Spleen (tissue), 11 donors: Measurements from ENCODE around the gene MIDN. TPM values are rescaled to one million over a fixed set of nuclear protein-coding genes. Genes with fewer than 3 reads are reported as not detected.
A peak's percentile ranks its signal among the peaks of the same experiment; 100 is the strongest.

Source experiments
- DNase-seq: peaks from one replicate; pipeline ENCODE4 v3.0.0-alpha.2; 2020
- H3K27ac ChIP-seq, 8 donors: fragments of 200-600 bp; sonication (generic) in 7 of 8; 1 replicate in 4 of 8; 2 replicates in 4 of 8; pipeline versions ENCODE4 v1.5.0 to v1.8.0; 2016 to 2021; ENCODE audit warnings: inconsistent platforms in 4 of 8, mild to moderate bottlenecking in 4 of 8, moderate library complexity in 1 of 8
- H3K27me3 ChIP-seq, 7 donors: fragments of 200-600 bp; sonication (generic) in 6 of 7; replicated peaks in 1 of 7; 1 replicate in 4 of 7; 2 replicates in 3 of 7; pipeline versions ENCODE4 v1.5.0 to v1.8.0; 2016 to 2021; ENCODE audit warnings: inconsistent platforms in 3 of 7, mild to moderate bottlenecking in 1 of 7
- H3K36me3 ChIP-seq, 6 donors: fragments of 200-600 bp; sonication (generic) in 5 of 6; 1 replicate in 4 of 6; 2 replicates in 2 of 6; pipeline versions ENCODE4 v1.5.0 to v1.8.0; 2016 to 2021; ENCODE audit warnings: inconsistent platforms in 2 of 6
- H3K4me1 ChIP-seq, 6 donors: fragments of 200-600 bp; sonication (generic) in 5 of 6; 1 replicate in 3 of 6; 2 replicates in 3 of 6; pipeline versions ENCODE4 v1.5.0 to v1.8.0; 2016 to 2021; ENCODE audit warnings: inconsistent platforms in 3 of 6
- H3K4me3 ChIP-seq, 8 donors: fragments of 200-600 bp; sonication (generic) in 7 of 8; 1 replicate in 4 of 8; 2 replicates in 4 of 8; pipeline versions ENCODE4 v1.5.0 to v1.8.0; 2016 to 2021; ENCODE audit warnings: inconsistent platforms in 4 of 8, mild to moderate bottlenecking in 4 of 8, moderate library complexity in 2 of 8
- H3K9me3 ChIP-seq, 8 donors: fragments of 200-600 bp; sonication (generic) in 7 of 8; 1 replicate in 4 of 8; 2 replicates in 4 of 8; pipeline versions ENCODE4 v1.5.0 to v1.8.0; 2016 to 2021; ENCODE audit warnings: inconsistent platforms in 4 of 8
- POLR2A ChIP-seq, 3 donors: fragments of 450-650 bp; IDR thresholded peaks; one replicate each; pipeline ENCODE4 v1.5.1; 2017; ENCODE audit warnings: antibody characterized with exemption in 3 of 3, mild to moderate bottlenecking in 1 of 3
- POLR2AphosphoS5 ChIP-seq, 3 donors: sonication (generic); formaldehyde crosslinking; IDR thresholded peaks; one replicate each; pipeline ENCODE4 v1.5.1; 2017; ENCODE audit warnings: antibody characterized with exemption in 3 of 3
- WGBS, 5 donors: extraction: QIAGEN DNeasy Blood & Tissue Kit in 3 of 5; methylation state at CpG; one replicate each; pipeline versions ENCODE4 v1.1.5 to v1.1.7; 2013 to 2018; 5-methylcytosine and 5-hydroxymethylcytosine counted together
- intact Hi-C: fragments of 100-400 bp; cut with DNase I; formaldehyde crosslinking; loops from one replicate; pipeline ENCODE4 v1.15.0; 2023; ENCODE audit warnings: low total_unique reads
- polyA plus RNA-seq, 3 donors: library from polyadenylated mRNA; stranded (reverse); fragments of 200-250 nt; gene quantifications; one replicate each; pipeline ENCODE4 v1.2.1, GENCODE V29; 2013
- total RNA-seq, 7 donors: library from RNA; depleted of rRNA in 3 of 7; stranded (reverse); fragments of >200 nt in 3 of 7; fragmentation: NEBNext Ultra II Directional in 4 of 7; extraction: Animal tissue kit (Norgen Biotek cat#: 25700) in 4 of 7; gene quantifications; one replicate each; pipeline versions ENCODE4 v1.1.0 to v1.2.1, GENCODE V29; 2016 to 2021
- TF ChIP-seq, protein P1 (sequence below), 11 experiments: fragments of 200-600 bp in 7 of 11; fragments of 450-650 bp in 4 of 11; sonication (generic) in 4 of 11; IDR thresholded peaks in 8 of 11; conservative IDR thresholded peaks in 3 of 11; 1 replicate in 7 of 11; 2 replicates in 4 of 11; pipeline versions ENCODE4 v1.4.0 to v1.8.0; 2016 to 2021; ENCODE audit warnings: antibody characterized with exemption in 11 of 11, inconsistent platforms in 4 of 11, mild to moderate bottlenecking in 1 of 11
- donor health status: healthy with polysubstance abuse.
- donor health status: DM: no; HTN: no; CAD: no; lungs with moderate emphysema.
- donor health status: DM: no; HTN: no; CAD: no.
- donor health status: Bipolar disorder and iron deficiency.
- donor health status: healthy.
- donor health status: DM: no; HTN: no; CAD: no.
- donor health status: DM: yes; HTN: yes; CAD: no.

The MIDN gene
- total and polyA plus RNA-seq, 10 donors = 16.5 to 223 (median 86.7) TPM

DNA sequence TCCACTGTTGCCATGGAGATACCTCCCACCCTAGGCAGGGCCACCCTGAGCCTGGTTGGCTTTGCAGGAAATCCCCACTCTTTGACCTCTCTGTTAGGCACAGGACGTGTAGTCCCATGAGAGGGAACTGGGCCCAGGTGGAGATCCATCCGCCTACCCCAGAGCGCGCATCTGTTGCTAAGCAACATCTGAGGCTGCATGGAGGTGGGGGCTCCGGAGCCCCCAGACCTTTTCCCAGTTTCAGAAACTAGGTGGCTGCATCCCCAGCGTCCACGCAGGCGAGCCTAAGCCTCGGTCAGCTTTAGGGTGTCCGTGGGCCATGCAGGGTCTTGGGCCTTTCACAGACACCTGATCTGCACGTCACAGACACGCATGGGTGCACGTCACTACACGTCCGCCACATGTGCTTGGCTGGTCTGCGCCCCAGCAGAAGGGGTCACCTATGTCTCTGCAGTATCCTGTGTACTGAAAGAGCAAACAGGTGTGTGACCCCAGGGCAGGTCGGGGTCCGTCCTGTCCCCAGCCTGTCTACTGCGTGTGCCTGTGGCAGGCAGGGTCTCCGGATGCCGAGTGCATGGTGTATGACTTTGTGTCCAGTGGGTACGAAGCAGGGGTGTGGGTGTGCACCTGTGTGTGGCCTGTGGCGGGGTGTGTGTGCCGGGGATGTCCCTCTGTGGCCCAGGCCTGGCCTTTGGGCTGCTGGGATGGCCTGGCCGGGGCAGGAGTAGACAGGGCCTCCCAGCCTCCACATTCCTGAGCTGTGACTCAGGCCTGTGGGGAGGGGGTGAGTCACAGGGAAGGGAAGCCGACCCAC lies 16.6 kb downstream of the MIDN start:
- Histone ChIP-seq H3K9me3 (no peaks in the 10 kb centered on the region), H3K36me3 (no peaks in the 10 kb centered on the region), H3K27me3 (no peaks in the 10 kb centered on the region), H3K27ac (peak overlapping the region; percentile 35 to 100 (median 92)), H3K4me1 (peaks cover 68 to 96% (median 92%) of the 10 kb centered on the region in 6 donors), H3K4me3 (peak overlapping the region in 4 of 8 donors; percentile 57 to 90 (median 65))
- peak; percentile 88 for DNase-seq
- TF ChIP-seq, protein P1, sequence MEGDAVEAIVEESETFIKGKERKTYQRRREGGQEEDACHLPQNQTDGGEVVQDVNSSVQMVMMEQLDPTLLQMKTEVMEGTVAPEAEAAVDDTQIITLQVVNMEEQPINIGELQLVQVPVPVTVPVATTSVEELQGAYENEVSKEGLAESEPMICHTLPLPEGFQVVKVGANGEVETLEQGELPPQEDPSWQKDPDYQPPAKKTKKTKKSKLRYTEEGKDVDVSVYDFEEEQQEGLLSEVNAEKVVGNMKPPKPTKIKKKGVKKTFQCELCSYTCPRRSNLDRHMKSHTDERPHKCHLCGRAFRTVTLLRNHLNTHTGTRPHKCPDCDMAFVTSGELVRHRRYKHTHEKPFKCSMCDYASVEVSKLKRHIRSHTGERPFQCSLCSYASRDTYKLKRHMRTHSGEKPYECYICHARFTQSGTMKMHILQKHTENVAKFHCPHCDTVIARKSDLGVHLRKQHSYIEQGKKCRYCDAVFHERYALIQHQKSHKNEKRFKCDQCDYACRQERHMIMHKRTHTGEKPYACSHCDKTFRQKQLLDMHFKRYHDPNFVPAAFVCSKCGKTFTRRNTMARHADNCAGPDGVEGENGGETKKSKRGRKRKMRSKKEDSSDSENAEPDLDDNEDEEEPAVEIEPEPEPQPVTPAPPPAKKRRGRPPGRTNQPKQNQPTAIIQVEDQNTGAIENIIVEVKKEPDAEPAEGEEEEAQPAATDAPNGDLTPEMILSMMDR (IDR thresholded peaks at IDR 0.05 in 8 of 11, conservative IDR thresholded peaks at IDR 0.05 in 3 of 11) = no peak
- TF ChIP-seq POLR2AphosphoS5 (IDR thresholded peaks at IDR 0.05) (peak; percentile 50 to 77 (median 71)), POLR2A (IDR thresholded peaks at IDR 0.05) (peak in 1 of 3 donors; percentile 13)
- 65 to 79% (median 72%) methylated on average over 20 to 26 of the region's 26 CpGs for WGBS, 5 donors
- intact Hi-C loops = no loop called here

DNA sequence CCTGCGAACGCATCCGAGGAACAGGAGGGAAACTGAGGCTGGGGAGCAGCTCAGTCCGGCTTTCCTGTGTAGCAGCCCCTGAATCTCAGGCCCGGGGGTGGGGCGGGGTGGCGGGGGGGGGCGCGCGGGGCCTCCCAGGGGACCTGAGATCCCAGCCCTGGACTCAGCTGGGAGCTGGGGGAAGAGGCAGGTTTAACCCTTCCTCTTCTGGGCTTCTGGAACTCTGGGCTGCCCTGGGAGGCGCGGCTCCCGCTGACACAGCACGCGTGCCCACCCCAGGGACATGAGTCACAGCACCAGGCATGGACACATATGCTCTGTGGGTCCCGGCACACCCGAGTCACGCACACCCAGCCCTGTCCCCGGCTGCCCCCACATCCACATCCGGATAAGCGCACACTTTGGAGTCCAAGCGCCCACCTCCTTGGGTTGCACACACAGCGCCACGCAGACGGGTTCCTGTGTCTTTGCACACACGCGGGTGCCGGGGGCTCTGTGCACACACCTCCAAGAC lies 17.3 kb downstream of the MIDN start:
- TF ChIP-seq POLR2A (IDR thresholded peaks at IDR 0.05) (no peak), POLR2AphosphoS5 (IDR thresholded peaks at IDR 0.05) (no peak)
- TF ChIP-seq, protein P1 (IDR thresholded peaks at IDR 0.05 in 8 of 11, conservative IDR thresholded peaks at IDR 0.05 in 3 of 11) = no peak
- H3K4me3 ChIP-seq = peak overlapping the region; percentile 47 to 90 (median 58)
- intact Hi-C loops = loop anchor here (2.0 kb wide), 1 partner anchor 21 kb away; no protein-coding TSS in a partner anchor
- DNase-seq = peak; percentile 92
- WGBS, 5 donors = 13 to 39% (median 28%) methylated on average over 11 to 28 of the region's 28 CpGs
- H3K27me3 ChIP-seq = no peaks in the 10 kb centered on the region
- H3K36me3 ChIP-seq = peaks cover 0 to 7% (median 2%) of the 10 kb centered on the region in 6 donors
- H3K9me3 ChIP-seq = no peaks in the 10 kb centered on the region
- peaks cover 65 to 96% (median 92%) of the 10 kb centered on the region in 6 donors for H3K4me1 ChIP-seq
- H3K27ac ChIP-seq = peak overlapping the region; percentile 74 to 100 (median 92)

DNA sequence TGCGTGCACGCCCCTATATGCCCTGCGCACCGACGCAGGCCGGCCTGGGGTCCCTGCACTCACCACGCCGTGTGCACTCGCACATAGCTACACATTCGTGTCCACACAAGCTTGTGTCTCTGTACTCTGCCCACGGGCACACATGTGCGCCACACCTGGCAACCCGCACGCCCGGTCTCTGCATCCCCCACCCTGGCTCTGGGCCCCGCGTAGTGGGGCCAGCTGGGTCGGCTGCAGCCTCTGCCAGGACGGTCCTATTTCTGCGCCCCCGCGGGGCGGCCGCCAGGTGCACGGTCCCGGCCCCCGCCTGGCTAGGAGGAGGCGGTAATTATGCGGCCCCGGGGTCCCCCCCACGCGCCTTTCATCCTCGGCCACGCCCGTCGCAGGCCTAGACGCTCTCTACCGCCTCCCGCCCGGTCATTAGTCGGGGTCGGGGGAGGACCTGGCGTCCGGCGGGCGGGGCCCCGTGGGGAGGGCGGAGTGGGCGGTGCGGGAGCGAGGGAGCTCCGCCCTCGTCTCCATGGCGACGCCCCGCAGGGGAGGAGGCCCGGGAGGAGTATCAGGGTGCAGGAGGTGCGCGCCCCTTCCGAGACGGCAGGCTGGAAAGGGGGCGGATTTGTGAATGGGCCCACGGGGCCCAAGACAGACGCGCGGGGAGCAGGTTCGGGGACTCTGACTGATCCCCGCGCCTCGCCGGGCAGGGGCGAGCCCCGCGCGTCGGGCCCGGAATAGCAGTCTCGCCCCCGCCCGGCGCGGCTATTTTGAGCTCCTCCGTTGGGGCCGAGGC lies 17.9 kb downstream of the MIDN start:
- peaks cover 72 to 96% (median 94%) of the 10 kb centered on the region in 6 donors for H3K4me1 ChIP-seq
- H3K27ac ChIP-seq = peak overlapping the region; percentile 74 to 100 (median 92)

More for the DNA sequence above, 17.9 kb downstream of the MIDN start:
- peaks cover 0 to 13% (median 9%) of the 10 kb centered on the region in 6 donors for H3K36me3 ChIP-seq
- no peaks in the 10 kb centered on the region for H3K9me3 ChIP-seq
- peak; percentile 98 for DNase-seq
- H3K27me3 ChIP-seq = no peaks in the 10 kb centered on the region
- 3 to 4% (median 4%) methylated on average over 48 to 84 of the region's 84 CpGs for WGBS, 5 donors
- intact Hi-C loops = loop anchor here (2.0 kb wide), 1 partner anchor 22 kb away; no protein-coding TSS in a partner anchor
- H3K4me3 ChIP-seq = peak overlapping the region; percentile 47 to 90 (median 58)
- TF ChIP-seq, protein P1 (IDR thresholded peaks at IDR 0.05 in 8 of 11, conservative IDR thresholded peaks at IDR 0.05 in 3 of 11) = no peak
- TF ChIP-seq POLR2AphosphoS5 (IDR thresholded peaks at IDR 0.05) (peak; percentile 71 to 80 (median 72)), POLR2A (IDR thresholded peaks at IDR 0.05) (no peak)
